ENCODE results near the gene TOMT. TPM values are rescaled to one million over a fixed set of nuclear protein-coding genes. Genes with fewer than 3 reads are reported as not detected.

Gene TOMT
- total and polyA plus RNA-seq, 2 donors (not counting 1 experiment from before 2014, with no cell fraction given): not detected

DNA sequence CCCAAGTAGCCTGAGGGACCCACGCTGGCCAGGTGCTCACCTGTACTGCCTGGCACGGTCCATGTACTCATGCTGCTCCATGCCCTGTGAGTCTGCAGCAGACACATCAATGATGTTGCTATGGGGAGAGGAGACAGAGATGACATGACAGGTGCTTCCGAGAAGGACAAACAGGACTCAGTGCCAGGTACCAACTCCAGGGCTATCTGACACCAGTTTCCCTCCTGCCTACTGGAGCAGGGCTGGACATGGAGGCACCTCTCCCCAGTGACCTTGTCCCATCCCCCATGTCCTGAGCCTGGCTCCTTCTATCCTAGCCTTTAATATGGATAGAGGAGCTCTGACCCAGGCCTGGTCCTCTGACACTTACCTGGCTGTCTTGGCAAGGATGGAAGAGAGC, 7.0 kb upstream of the TOMT start:
- Histone ChIP-seq H3K27me3 (replicated peaks in 1 of 4; ENCODE audit: control extremely low read depth in 1 of 4, control insufficient read depth in 3 of 4, insufficient read depth in 4 of 4, low read length in 3 of 4) (no peaks in the 10 kb centered on the region), H3K4me2 (replicated peaks; ENCODE audit: low read depth, low read length, poor library complexity, severe bottlenecking) (no peak overlapping the region), H3K27ac (ENCODE audit: low read length in 2 of 2) (no peak overlapping the region), H3K4me1 (ENCODE audit: control insufficient read depth in 2 of 2, insufficient read depth in 2 of 2, low read length in 2 of 2) (peaks cover 23 to 32% of the 10 kb centered on the region in 2 donors), H2AFZ (ENCODE audit: insufficient read depth, low read depth, low read length, poor library complexity, severe bottlenecking) (no peak overlapping the region), H3K9ac (ENCODE audit: low read length) (no peak overlapping the region), H3K79me2 (ENCODE audit: control insufficient read depth, insufficient read depth, low read length) (peaks cover 61% of the 10 kb centered on the region), H3K36me3 (replicated peaks in 1 of 2; ENCODE audit: control extremely low read depth in 1 of 2, control insufficient read depth in 1 of 2, extremely low read depth in 1 of 2, insufficient read depth in 2 of 2, low read length in 1 of 2) (peaks cover 0 to 59% of the 10 kb centered on the region in 2 experiments), H3K4me3 (ENCODE audit: control extremely low read depth in 1 of 5, extremely low read depth in 1 of 5, insufficient read depth in 1 of 5, low read depth in 2 of 5, low read length in 4 of 5) (no peak overlapping the region), H4K20me1 (ENCODE audit: control insufficient read depth, insufficient read depth, low read length, poor library complexity, severe bottlenecking) (peaks cover 26% of the 10 kb centered on the region), H3K9me3 (ENCODE audit: control extremely low read depth in 1 of 3, control insufficient read depth in 2 of 3, insufficient read depth in 1 of 3, low read length in 2 of 3) (peaks cover 0 to 5% (median 0%) of the 10 kb centered on the region in 3 donors)
- Mint-ChIP-seq H3K27ac (no peak overlapping the region), H3K27me3 (no peaks in the 10 kb centered on the region), H3K4me3 (no peak overlapping the region), H3K9me3 (ENCODE audit: insufficient read depth) (no peaks in the 10 kb centered on the region), H3K4me1 (peaks cover 36% of the 10 kb centered on the region)
- ChIA-PET POLR2A (no interaction called here), CTCF (interaction anchor here (1.1 to 4.7 kb wide), 6 partner anchors 8 to 73 kb away, joined by 3 to 37 read pairs (median 4); partner anchors contain the start of gene ANAPC15)
- ATAC-seq (ENCODE audit: low read depth) (no peak), DNase-seq (no peak)
- intact Hi-C loops (cut with micrococcal nuclease): no loop called here
- TF ChIP-seq, protein P1, sequence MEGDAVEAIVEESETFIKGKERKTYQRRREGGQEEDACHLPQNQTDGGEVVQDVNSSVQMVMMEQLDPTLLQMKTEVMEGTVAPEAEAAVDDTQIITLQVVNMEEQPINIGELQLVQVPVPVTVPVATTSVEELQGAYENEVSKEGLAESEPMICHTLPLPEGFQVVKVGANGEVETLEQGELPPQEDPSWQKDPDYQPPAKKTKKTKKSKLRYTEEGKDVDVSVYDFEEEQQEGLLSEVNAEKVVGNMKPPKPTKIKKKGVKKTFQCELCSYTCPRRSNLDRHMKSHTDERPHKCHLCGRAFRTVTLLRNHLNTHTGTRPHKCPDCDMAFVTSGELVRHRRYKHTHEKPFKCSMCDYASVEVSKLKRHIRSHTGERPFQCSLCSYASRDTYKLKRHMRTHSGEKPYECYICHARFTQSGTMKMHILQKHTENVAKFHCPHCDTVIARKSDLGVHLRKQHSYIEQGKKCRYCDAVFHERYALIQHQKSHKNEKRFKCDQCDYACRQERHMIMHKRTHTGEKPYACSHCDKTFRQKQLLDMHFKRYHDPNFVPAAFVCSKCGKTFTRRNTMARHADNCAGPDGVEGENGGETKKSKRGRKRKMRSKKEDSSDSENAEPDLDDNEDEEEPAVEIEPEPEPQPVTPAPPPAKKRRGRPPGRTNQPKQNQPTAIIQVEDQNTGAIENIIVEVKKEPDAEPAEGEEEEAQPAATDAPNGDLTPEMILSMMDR (IDR thresholded peaks at IDR 0.05): no peak
- TF ChIP-seq EZH2 (IDR thresholded peaks at IDR 0.05; ENCODE audit: borderline replicate concordance, insufficient read depth, low read depth, low read length, poor library complexity, severe bottlenecking): no peak
- WGBS (ENCODE audit: insufficient coverage): 100% methylated on average over 3 of the region's 3 CpGs

DNA sequence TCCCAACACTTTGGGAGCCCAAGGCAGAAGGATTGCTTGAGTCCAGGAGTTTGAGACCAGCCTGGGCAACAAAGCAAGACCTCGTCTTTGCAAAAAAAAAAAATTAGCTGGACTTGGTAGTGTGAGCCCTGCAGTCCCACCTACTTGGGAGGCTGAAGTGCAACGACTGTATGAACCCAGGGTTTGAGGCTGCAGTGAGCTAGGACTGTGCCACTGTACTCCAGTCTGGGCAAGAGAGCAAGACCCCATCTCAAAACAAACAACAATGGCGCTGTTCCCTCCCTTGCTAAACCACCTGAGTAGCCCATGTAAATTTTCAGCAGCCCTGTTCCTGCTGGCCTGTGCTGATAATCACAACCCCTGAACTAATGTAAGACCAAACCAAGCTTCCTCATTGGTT, 5.7 kb upstream of the TOMT start:
- no peaks in the 10 kb centered on the region for H3K27me3 Mint-ChIP-seq
- 68% methylated on average over 3 of the region's 3 CpGs for WGBS (ENCODE audit: insufficient coverage)
- peaks cover 29 to 37% of the 10 kb centered on the region in 2 donors for H3K4me1 ChIP-seq (ENCODE audit: control insufficient read depth in 2 of 2, insufficient read depth in 2 of 2, low read length in 2 of 2)
- no peak overlapping the region for H3K9ac ChIP-seq (ENCODE audit: low read length)
- peaks cover 0 to 8% (median 0%) of the 10 kb centered on the region in 3 donors for H3K9me3 ChIP-seq (ENCODE audit: control extremely low read depth in 1 of 3, control insufficient read depth in 2 of 3, insufficient read depth in 1 of 3, low read length in 2 of 3)
- peaks cover 43% of the 10 kb centered on the region for H3K4me1 Mint-ChIP-seq
- peaks cover 26% of the 10 kb centered on the region for H4K20me1 ChIP-seq (ENCODE audit: control insufficient read depth, insufficient read depth, low read length, poor library complexity, severe bottlenecking)
- no peaks in the 10 kb centered on the region for H3K27me3 ChIP-seq (replicated peaks in 1 of 4; ENCODE audit: control extremely low read depth in 1 of 4, control insufficient read depth in 3 of 4, insufficient read depth in 4 of 4, low read length in 3 of 4)
- no peak overlapping the region for H3K27ac Mint-ChIP-seq
- ChIA-PET CTCF (interaction anchor here (0.9 to 4.7 kb wide), 6 partner anchors 9 to 331 kb away, joined by 3 to 37 read pairs (median 4); no protein-coding TSS in a partner anchor), POLR2A (interaction anchor here (0.7 kb wide), 1 partner anchor 59 kb away, joined by 3 read pairs; no protein-coding TSS in a partner anchor)
- H2AFZ ChIP-seq (ENCODE audit: insufficient read depth, low read depth, low read length, poor library complexity, severe bottlenecking): no peak overlapping the region
- no peaks in the 10 kb centered on the region for H3K9me3 Mint-ChIP-seq (ENCODE audit: insufficient read depth)
- peaks cover 0 to 51% of the 10 kb centered on the region in 2 experiments for H3K36me3 ChIP-seq (replicated peaks in 1 of 2; ENCODE audit: control extremely low read depth in 1 of 2, control insufficient read depth in 1 of 2, extremely low read depth in 1 of 2, insufficient read depth in 2 of 2, low read length in 1 of 2)
- no peak overlapping the region for H3K4me2 ChIP-seq (replicated peaks; ENCODE audit: low read depth, low read length, poor library complexity, severe bottlenecking)
- no peak overlapping the region for H3K27ac ChIP-seq (ENCODE audit: low read length in 2 of 2)
- DNase-seq (no peak), ATAC-seq (ENCODE audit: low read depth) (no peak)
- H3K4me3 Mint-ChIP-seq: no peak overlapping the region
- H3K4me3 ChIP-seq (ENCODE audit: control extremely low read depth in 1 of 5, extremely low read depth in 1 of 5, insufficient read depth in 1 of 5, low read depth in 2 of 5, low read length in 4 of 5): no peak overlapping the region
- peaks cover 74% of the 10 kb centered on the region for H3K79me2 ChIP-seq (ENCODE audit: control insufficient read depth, insufficient read depth, low read length)
- TF ChIP-seq, protein P1 (IDR thresholded peaks at IDR 0.05): no peak
- TF ChIP-seq EZH2 (IDR thresholded peaks at IDR 0.05; ENCODE audit: borderline replicate concordance, insufficient read depth, low read depth, low read length, poor library complexity, severe bottlenecking): no peak
- intact Hi-C loops (cut with micrococcal nuclease): loop anchor here (5.0 kb wide), 1 partner anchor 42 kb away; no protein-coding TSS in a partner anchor
